B cell (primary cell): ENCODE data around the gene SRRD. TPM values are rescaled to one million over a fixed set of nuclear protein-coding genes. Genes with fewer than 3 reads are reported as not detected.

ENCODE experiments used
- ATAC-seq: fragments of 200-7000 bp; cut with Tn5 transposase; one replicate; pipeline ENCODE4 v1.10.0; 2021; ENCODE audit warnings: low read depth, mild to moderate bottlenecking, moderate number of reproducible peaks, moderate library complexity
- CTCF ChIA-PET: fragments of 350-600 bp; sonication (Branson Sonifier 250); formaldehyde crosslinking; loops from one replicate; lab custom pipeline; 2021; ENCODE audit warnings: antibody characterized with exemption, inconsistent platforms; lab: Charles Lee
- POLR2A ChIA-PET: fragments of 350-600 bp; sonication (Branson Sonifier 250); formaldehyde crosslinking; loops from one replicate; lab custom pipeline; 2021; ENCODE audit warnings: antibody characterized with exemption; lab: Charles Lee
- DNase-seq: peaks from one replicate; pipeline ENCODE4 v3.0.0; 2013
- H2AFZ ChIP-seq: 2 replicates; pipeline ENCODE4 v1.6.1; 2012; ENCODE audit warnings: mild to moderate bottlenecking, low read depth, low read length; ENCODE audit not compliant: insufficient read depth, poor library complexity, severe bottlenecking
- H3K27ac ChIP-seq, 2 donors: 1 replicate in 1 of 2; 2 replicates in 1 of 2; pipeline ENCODE4 v1.5.1; 2012 to 2013; ENCODE audit warnings: low read length in 2 of 2, mild to moderate bottlenecking in 2 of 2, moderate library complexity in 1 of 2
- H3K27me3 ChIP-seq, 4 experiments: fragments of 200-600 bp in 1 of 4; sonication (generic) in 1 of 4; replicated peaks in 1 of 4; 1 replicate in 2 of 4; 2 replicates in 2 of 4; pipeline versions ENCODE4 v1.6.1 to v1.7.0; 2013 to 2016; ENCODE audit warnings: low read length in 3 of 4, mild to moderate bottlenecking in 2 of 4, mixed read lengths in 1 of 4, moderate library complexity in 1 of 4; ENCODE audit not compliant: insufficient read depth in 4 of 4, control insufficient read depth in 3 of 4; ENCODE audit errors: control extremely low read depth in 1 of 4
- H3K36me3 ChIP-seq, 2 experiments: replicated peaks in 1 of 2; 1 replicate in 1 of 2; 2 replicates in 1 of 2; pipeline versions ENCODE4 v1.6.1 to v1.7.1; 2013; ENCODE audit warnings: low read length in 1 of 2; ENCODE audit not compliant: insufficient read depth in 2 of 2, control insufficient read depth in 1 of 2; ENCODE audit errors: control extremely low read depth in 1 of 2, extremely low read depth in 1 of 2
- H3K4me1 ChIP-seq, 2 donors: fragments of 200-600 bp in 1 of 2; sonication (generic) in 1 of 2; 1 replicate in 1 of 2; 2 replicates in 1 of 2; pipeline versions ENCODE4 v1.5.1 to v1.6.1; 2013 to 2017; ENCODE audit warnings: low read length in 2 of 2; ENCODE audit not compliant: control insufficient read depth in 2 of 2, insufficient read depth in 2 of 2
- H3K4me2 ChIP-seq: replicated peaks from 2 replicates; pipeline ENCODE3; 2012; ENCODE audit warnings: mild to moderate bottlenecking, low read depth, low read length; ENCODE audit not compliant: poor library complexity, severe bottlenecking
- H3K4me3 ChIP-seq, 5 experiments: fragments of 200-600 bp in 1 of 5; sonication (generic) in 1 of 5; 1 replicate in 3 of 5; 2 replicates in 2 of 5; pipeline versions ENCODE4 v1.5.1 to v1.7.0; 2011 to 2016; ENCODE audit warnings: low read length in 4 of 5, mild to moderate bottlenecking in 4 of 5, low read depth in 2 of 5, control low read depth in 1 of 5, moderate library complexity in 1 of 5; ENCODE audit not compliant: insufficient read depth in 1 of 5; ENCODE audit errors: control extremely low read depth in 1 of 5, extremely low read depth in 1 of 5
- H3K79me2 ChIP-seq: fragments of 200-600 bp; sonication (generic); one replicate; pipeline ENCODE4 v1.6.0; 2016; ENCODE audit warnings: low read length; ENCODE audit not compliant: control insufficient read depth, insufficient read depth
- H3K9ac ChIP-seq: fragments of 200-600 bp; sonication (generic); 2 replicates; pipeline ENCODE4 v1.6.1; 2017; ENCODE audit warnings: mild to moderate bottlenecking, low read length, moderate library complexity
- H3K9me3 ChIP-seq, 3 donors: one replicate each; pipeline versions ENCODE4 v1.6.1 to v1.7.1; 2013; ENCODE audit warnings: low read length in 2 of 3; ENCODE audit not compliant: control insufficient read depth in 2 of 3, insufficient read depth in 1 of 3; ENCODE audit errors: control extremely low read depth in 1 of 3
- H4K20me1 ChIP-seq: 2 replicates; pipeline ENCODE4 v1.6.0; 2012; ENCODE audit warnings: mild to moderate bottlenecking, low read length; ENCODE audit not compliant: insufficient read depth, control insufficient read depth, poor library complexity, severe bottlenecking
- H3K27ac Mint-ChIP-seq: one replicate; pipeline ENCODE4 v1.8.0; 2021; ENCODE audit warnings: mixed read lengths
- H3K27me3 Mint-ChIP-seq: one replicate; pipeline ENCODE4 v1.8.0; 2021; ENCODE audit warnings: mixed read lengths
- H3K4me1 Mint-ChIP-seq: one replicate; pipeline ENCODE4 v1.8.0; 2021; ENCODE audit warnings: mixed read lengths
- H3K4me3 Mint-ChIP-seq: one replicate; pipeline ENCODE4 v1.8.0; 2021; ENCODE audit warnings: mixed read lengths
- H3K9me3 Mint-ChIP-seq: one replicate; pipeline ENCODE4 v1.8.0; 2022; ENCODE audit warnings: mixed read lengths; ENCODE audit not compliant: insufficient read depth
- CTCF ChIP-seq: fragments of 200-600 bp; IDR thresholded peaks from one replicate; pipeline ENCODE4 v1.8.0; 2022; ENCODE audit warnings: antibody characterized with exemption, mild to moderate bottlenecking
- EZH2 ChIP-seq: IDR thresholded peaks from 2 replicates; pipeline ENCODE4 v1.6.1; 2012; ENCODE audit warnings: borderline replicate concordance, low read depth, mild to moderate bottlenecking, moderate library complexity, low read length; ENCODE audit not compliant: insufficient read depth, poor library complexity, severe bottlenecking
- WGBS: methylation state at CpG from one replicate; pipeline ENCODE4 v1.1.5; 2013; ENCODE audit warnings: missing lambda C conversion rate; ENCODE audit not compliant: insufficient coverage; 5-methylcytosine and 5-hydroxymethylcytosine counted together
- intact Hi-C: fragments of 100-400 bp; cut with micrococcal nuclease; formaldehyde crosslinking; loops from one replicate; pipeline ENCODE4 v1.10.0; 2022
- polyA plus RNA-seq: library from polyadenylated mRNA; depleted of rRNA; stranded (reverse); fragments of >200 nt; gene quantifications from 2 replicates; pipeline ENCODE4 v1.2.3, GENCODE V29; 2012
- total RNA-seq, 2 donors: library from RNA; stranded (reverse); fragments of 120-200 nt in 1 of 2; gene quantifications; 1 replicate in 1 of 2; 2 replicates in 1 of 2; pipeline versions ENCODE4 v1.2.3 to v1.2.4, GENCODE V29; 2013 to 2022

Gene SRRD
- total and polyA plus RNA-seq, 2 donors (not counting 1 experiment from before 2014, with no cell fraction given): 7.8 to 19.2 TPM

DNA sequence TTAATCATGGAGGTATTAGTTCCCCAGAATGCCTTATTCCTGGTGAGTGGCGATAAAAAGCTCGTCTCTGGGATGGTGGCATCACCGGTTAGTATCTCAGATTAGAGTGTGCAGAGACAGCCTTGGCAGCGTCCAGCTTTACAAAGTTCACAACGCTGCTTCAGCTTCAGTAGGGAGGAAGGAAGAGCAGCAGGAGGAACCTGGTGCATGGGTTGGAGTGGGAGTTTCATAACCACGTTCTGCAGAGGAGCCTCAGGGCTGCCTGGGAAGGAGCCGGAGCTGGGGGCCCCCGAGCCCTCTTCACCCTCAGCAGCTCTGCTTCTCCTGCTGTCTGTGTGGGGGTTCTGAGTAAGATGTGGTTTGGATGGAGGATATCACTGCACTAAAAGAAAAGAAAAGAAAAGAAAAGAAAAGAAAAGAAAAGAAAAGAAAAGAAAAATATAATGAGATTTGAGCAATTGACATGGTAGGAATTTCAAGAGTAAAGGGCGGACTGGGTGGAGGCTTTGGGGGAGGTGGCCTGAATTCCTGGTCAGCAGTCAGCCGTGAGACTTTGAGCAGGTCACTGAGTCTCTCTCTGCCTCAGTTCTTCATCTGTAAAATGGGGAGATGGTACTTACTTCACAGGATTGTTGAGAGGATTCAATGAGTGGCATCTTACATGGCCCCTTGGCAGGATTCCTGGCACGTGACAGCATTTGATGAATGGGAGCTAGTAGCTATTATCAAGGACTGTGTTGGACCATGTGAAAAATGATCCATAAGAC lies 48.2 kb upstream of the SRRD start:
- Mint-ChIP-seq H3K27me3 (no peaks in the 10 kb centered on the region), H3K9me3 (no peaks in the 10 kb centered on the region), H3K27ac (no peak overlapping the region), H3K4me1 (peaks cover 50% of the 10 kb centered on the region), H3K4me3 (no peak overlapping the region)
- WGBS: 82% methylated on average over 11 of the region's 11 CpGs
- peaks cover 11 to 42% of the 10 kb centered on the region in 2 experiments for H3K36me3 ChIP-seq
- no peak overlapping the region for H3K9ac ChIP-seq
- H3K9me3 ChIP-seq: peaks cover 0 to 3% (median 0%) of the 10 kb centered on the region in 3 donors
- no peak overlapping the region for H2AFZ ChIP-seq
- peaks cover 13% of the 10 kb centered on the region for H4K20me1 ChIP-seq
- DNase-seq: no peak
- no peak overlapping the region for H3K27ac ChIP-seq
- ChIA-PET CTCF (interaction anchor here (1.7 kb wide), 1 partner anchor 25 kb away, joined by 6 read pairs; no protein-coding TSS in a partner anchor), POLR2A (no interaction called here)
- ATAC-seq: no peak
- no peak overlapping the region for H3K4me3 ChIP-seq
- H3K79me2 ChIP-seq: peaks cover 91% of the 10 kb centered on the region
- H3K27me3 ChIP-seq: no peaks in the 10 kb centered on the region
- no peak overlapping the region for H3K4me2 ChIP-seq
- peaks cover 26 to 31% of the 10 kb centered on the region in 2 donors for H3K4me1 ChIP-seq
- TF ChIP-seq CTCF (no peak), EZH2 (no peak)
- intact Hi-C loops: no loop called here
